ENCODE results near the gene CCDC138.

The CCDC138 gene

GRCh38 chr2:108825736-108826135 lies 39.2 kb downstream of the CCDC138 start:
- FAIRE-seq = peak; percentile 33
- no peak for DNase-seq (ENCODE audit: low spot score)

- FAIRE-seq (no peak), DNase-seq (ENCODE audit: low spot score) (no peak)
These were observed 43.2 kb downstream of the CCDC138 start for GRCh38 chr2:108829578-108830310.

- FAIRE-seq (no peak), DNase-seq (ENCODE audit: low spot score) (no peak)
These were observed 46.6 kb downstream of the CCDC138 start for GRCh38 chr2:108833219-108833618.

- DNase-seq (ENCODE audit: low spot score) = no peak
- no peak for FAIRE-seq
These were observed 48.0 kb downstream of the CCDC138 start for GRCh38 chr2:108834620-108835019.

GRCh38 chr2:108835040-108835439 lies 48.5 kb downstream of the CCDC138 start:
- no peak for FAIRE-seq
- no peak for DNase-seq (ENCODE audit: low spot score)

- FAIRE-seq (no peak), DNase-seq (ENCODE audit: low spot score) (no peak)
These were observed 50.6 kb downstream of the CCDC138 start for GRCh38 chr2:108837198-108837597.

- FAIRE-seq = no peak
- no peak for DNase-seq (ENCODE audit: low spot score)
These were observed 54.9 kb downstream of the CCDC138 start for GRCh38 chr2:108841506-108841905.

- FAIRE-seq = no peak
- DNase-seq (ENCODE audit: low spot score) = no peak
These were observed 59.4 kb downstream of the CCDC138 start for GRCh38 chr2:108845923-108846322.

GRCh38 chr2:108847000-108847399 lies 60.4 kb downstream of the CCDC138 start:
- DNase-seq (ENCODE audit: low spot score) (no peak), FAIRE-seq (no peak)

GRCh38 chr2:108852375-108852774 lies 65.8 kb downstream of the CCDC138 start:
- FAIRE-seq (no peak), DNase-seq (ENCODE audit: low spot score) (no peak)

GRCh38 chr2:108853421-108853820 lies 66.8 kb downstream of the CCDC138 start:
- FAIRE-seq (no peak), DNase-seq (ENCODE audit: low spot score) (no peak)

- FAIRE-seq (no peak), DNase-seq (ENCODE audit: low spot score) (no peak)
These were observed 67.9 kb downstream of the CCDC138 start for GRCh38 chr2:108854484-108854883.

- DNase-seq (ENCODE audit: low spot score) = no peak
- peak; percentile 63 for FAIRE-seq
These were observed 68.6 kb downstream of the CCDC138 start for GRCh38 chr2:108855194-108855593.

- DNase-seq (ENCODE audit: low spot score) (no peak), FAIRE-seq (no peak)
These were observed 72.3 kb downstream of the CCDC138 start for GRCh38 chr2:108858894-108859293.

- no peak for FAIRE-seq
These were observed 79.5 kb downstream of the CCDC138 start for GRCh38 chr2:108866041-108866440.

GRCh38 chr2:108868911-108869310 lies 82.3 kb downstream of the CCDC138 start:
- DNase-seq (ENCODE audit: low spot score) (no peak), FAIRE-seq (no peak)

More at GRCh38 chr2:108866041-108866440, 79.5 kb downstream of the CCDC138 start:
- DNase-seq (ENCODE audit: low spot score) = no peak

GRCh38 chr2:108869542-108869941 lies 83.0 kb downstream of the CCDC138 start:
- FAIRE-seq = no peak
- no peak for DNase-seq (ENCODE audit: low spot score)

GRCh38 chr2:108870069-108870644 lies 83.6 kb downstream of the CCDC138 start:
- no peak for FAIRE-seq

GRCh38 chr2:108877506-108877905 lies 90.9 kb downstream of the CCDC138 start:
- no peak for FAIRE-seq
- no peak for DNase-seq (ENCODE audit: low spot score)

More at GRCh38 chr2:108870069-108870644, 83.6 kb downstream of the CCDC138 start:
- DNase-seq (ENCODE audit: low spot score) = no peak

GRCh38 chr2:108878276-108878675 lies 91.7 kb downstream of the CCDC138 start:
- FAIRE-seq (no peak), DNase-seq (ENCODE audit: low spot score) (no peak)

GRCh38 chr2:108884619-108885018 lies 98.0 kb downstream of the CCDC138 start:
- FAIRE-seq (no peak), DNase-seq (ENCODE audit: low spot score) (no peak)

- FAIRE-seq (no peak), DNase-seq (ENCODE audit: low spot score) (no peak)
These were observed 103.3 kb downstream of the CCDC138 start for GRCh38 chr2:108889907-108890306.

GRCh38 chr2:108893277-108893676 lies 106.7 kb downstream of the CCDC138 start:
- FAIRE-seq (no peak), DNase-seq (ENCODE audit: low spot score) (no peak)

All from RCC 7860 (cell line).